Amniotic stem cell (primary cell): ENCODE results near the gene P4HTM.
A peak's percentile ranks its signal among the peaks of the same experiment; 100 is the strongest.

Source experiments
- DNase-seq: peaks from one replicate; lab custom pipeline; 2025; lab: John Stamatoyannopoulos, UW

P4HTM gene

GRCh38 chr3:48989796-48990635 is at the start of gene P4HTM:
Gene P4HTM, plus strand, starts transcription at chr3:48990241. Its CDS starts 16 bp downstream, at chr3:48990257.
- peak; percentile 89 for DNase-seq

GRCh38 chr3:48945432-48945831 is 44.6 kb upstream of the P4HTM start:
- no peak for DNase-seq

GRCh38 chr3:48945891-48946549 is 44.0 kb upstream of the P4HTM start:
- DNase-seq = no peak

GRCh38 chr3:48949376-48949717 is 40.7 kb upstream of the P4HTM start:
- DNase-seq = no peak

- no peak for DNase-seq
Measured at GRCh38 chr3:48950051-48950450, 40.0 kb upstream of the P4HTM start.

GRCh38 chr3:48951764-48952163 is 38.3 kb upstream of the P4HTM start:
- no peak for DNase-seq

GRCh38 chr3:48952510-48953118 is 37.4 kb upstream of the P4HTM start:
- no peak for DNase-seq

GRCh38 chr3:48957006-48957705 is 32.9 kb upstream of the P4HTM start:
- no peak for DNase-seq

- DNase-seq = no peak
Measured at GRCh38 chr3:48960841-48961413, 29.1 kb upstream of the P4HTM start.

GRCh38 chr3:48962340-48962739 is 27.7 kb upstream of the P4HTM start:
- DNase-seq = no peak

- no peak for DNase-seq
Measured at GRCh38 chr3:48962939-48963338, 27.1 kb upstream of the P4HTM start.

GRCh38 chr3:48963591-48963990 is 26.4 kb upstream of the P4HTM start:
- no peak for DNase-seq

GRCh38 chr3:48966367-48966766 is 23.7 kb upstream of the P4HTM start:
- no peak for DNase-seq

- no peak for DNase-seq
Measured at GRCh38 chr3:48966876-48967361, 23.1 kb upstream of the P4HTM start.

GRCh38 chr3:48970586-48970985 is 19.5 kb upstream of the P4HTM start:
- DNase-seq = no peak

- DNase-seq = no peak
Measured at GRCh38 chr3:48974076-48974864, 15.8 kb upstream of the P4HTM start.

- no peak for DNase-seq
Measured at GRCh38 chr3:48979451-48979850, 10.6 kb upstream of the P4HTM start.

GRCh38 chr3:48980295-48980694 is 9.7 kb upstream of the P4HTM start:
- DNase-seq = no peak

GRCh38 chr3:48982016-48982415 is 8.0 kb upstream of the P4HTM start:
- no peak for DNase-seq

- DNase-seq = no peak
Measured at GRCh38 chr3:48982686-48983085, 7.4 kb upstream of the P4HTM start.

GRCh38 chr3:48983096-48983495 is 6.9 kb upstream of the P4HTM start:
- DNase-seq = no peak
